Kasumi-1 (cell line): ENCODE results near the gene ATP6V0A1.
A peak's percentile ranks its signal among the peaks of the same experiment; 100 is the strongest.

Experiments used
- DNase-seq, 2 experiments: peaks; one replicate each; lab custom pipeline; 2025; lab: John Stamatoyannopoulos, UW

ATP6V0A1 gene

DNA sequence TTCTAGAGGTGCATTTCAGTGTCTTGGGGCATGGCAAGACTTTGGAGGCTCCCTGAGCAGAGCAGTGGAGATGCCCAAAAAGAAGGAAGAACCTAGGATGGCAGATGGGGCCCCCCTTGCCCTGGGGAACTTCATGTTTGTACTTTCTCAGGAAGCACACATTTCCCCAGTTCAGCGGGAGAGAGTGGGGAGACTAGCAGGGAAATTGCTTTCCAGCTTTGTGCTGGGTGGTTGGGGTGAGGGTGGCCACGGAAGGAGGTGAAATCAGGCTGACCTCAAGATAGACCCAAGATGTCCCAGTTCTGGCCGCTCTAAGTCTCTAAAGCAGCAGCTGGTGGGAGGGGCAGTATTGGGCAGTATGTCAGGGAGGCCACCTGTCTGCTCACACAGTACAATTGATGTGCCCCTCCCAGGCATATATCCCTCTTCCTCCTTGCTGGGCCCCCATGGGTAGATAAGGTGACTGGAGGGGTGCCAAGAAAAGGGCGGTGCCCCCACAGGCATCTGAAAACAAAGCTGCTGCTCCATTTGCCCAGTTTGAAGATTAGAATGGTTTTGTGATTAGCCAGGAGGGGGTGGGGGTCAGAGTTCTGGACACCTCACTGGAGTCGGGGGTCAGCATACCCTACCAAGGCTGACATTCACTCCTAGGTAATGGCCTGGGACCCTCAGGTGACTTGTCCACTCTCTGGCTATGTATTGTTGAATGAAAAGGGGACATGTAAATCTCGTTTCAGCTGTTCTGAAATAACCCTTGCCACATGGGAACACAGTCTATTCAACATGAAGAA is 60.3 kb downstream of the ATP6V0A1 start:
- peak; percentile 45 to 50 for DNase-seq

DNA sequence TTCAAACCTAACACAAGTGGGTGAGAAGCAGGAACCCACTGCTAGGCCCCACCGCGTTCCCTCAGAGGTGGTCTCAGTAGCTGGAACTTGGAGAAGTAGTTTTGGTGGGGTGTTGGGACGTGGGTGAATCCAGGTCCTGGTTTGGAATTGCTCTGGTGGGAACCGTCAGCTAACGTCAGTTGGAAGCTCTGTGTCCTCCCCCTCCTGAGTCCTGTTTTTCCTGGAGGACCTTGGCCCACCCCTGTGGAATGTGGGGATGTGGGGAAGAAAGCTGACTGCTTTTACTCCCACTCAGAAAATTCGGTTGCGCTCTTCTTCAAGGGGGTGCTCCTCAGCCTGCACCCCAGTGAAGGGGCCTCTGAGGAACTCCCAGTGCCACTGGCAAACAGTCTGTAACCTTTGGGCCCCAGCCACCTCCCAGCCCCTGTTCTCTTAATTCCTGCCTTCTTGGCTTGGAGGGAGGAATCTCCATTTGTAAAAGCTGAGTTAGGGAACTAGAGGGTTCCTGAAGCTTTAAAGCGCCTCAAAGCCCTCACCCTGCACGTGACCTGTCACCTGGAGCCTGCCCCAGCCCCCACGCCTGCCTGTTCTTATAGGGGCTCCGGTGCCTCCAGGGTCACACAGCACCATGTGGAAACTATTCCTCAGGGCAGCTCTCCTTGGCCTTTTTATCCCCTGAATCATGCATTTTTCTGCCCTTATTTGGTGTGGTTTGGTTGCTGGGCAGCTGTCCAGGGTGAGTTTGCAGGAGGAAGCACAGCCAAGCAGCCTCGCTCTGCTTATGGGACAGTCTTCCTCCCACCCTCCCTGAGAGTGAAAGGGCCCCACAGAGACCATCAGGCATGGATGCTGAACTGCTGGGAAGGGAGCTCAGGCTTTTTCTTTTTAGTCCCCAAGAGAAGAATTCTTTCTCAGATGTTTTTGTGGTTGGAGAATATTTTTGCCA is 61.1 kb downstream of the ATP6V0A1 start:
- peak in 1 of 2 experiments; percentile 12 for DNase-seq

DNA sequence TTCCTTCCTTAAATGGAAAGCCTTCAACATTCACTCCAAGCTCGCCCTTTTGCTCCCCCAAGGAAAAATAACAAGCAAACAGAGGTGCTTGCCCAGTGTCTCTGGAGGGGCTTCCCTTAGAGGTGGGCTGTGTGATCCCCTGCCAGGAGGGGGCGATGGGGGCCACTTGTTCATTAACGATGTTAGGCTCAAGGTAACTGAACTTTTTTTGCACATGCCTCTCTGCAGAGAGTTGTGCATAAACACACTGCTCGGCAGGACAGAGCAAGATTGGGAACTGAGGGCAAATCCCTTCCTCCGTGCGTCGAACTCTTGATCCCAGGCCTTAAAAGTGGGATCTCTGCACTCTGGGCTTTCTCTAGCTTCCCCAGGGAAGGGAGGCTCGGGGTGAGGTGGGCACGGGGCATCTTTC is 61.9 kb downstream of the ATP6V0A1 start:
- DNase-seq, result peak in 1 of 2 experiments; percentile 37

DNA sequence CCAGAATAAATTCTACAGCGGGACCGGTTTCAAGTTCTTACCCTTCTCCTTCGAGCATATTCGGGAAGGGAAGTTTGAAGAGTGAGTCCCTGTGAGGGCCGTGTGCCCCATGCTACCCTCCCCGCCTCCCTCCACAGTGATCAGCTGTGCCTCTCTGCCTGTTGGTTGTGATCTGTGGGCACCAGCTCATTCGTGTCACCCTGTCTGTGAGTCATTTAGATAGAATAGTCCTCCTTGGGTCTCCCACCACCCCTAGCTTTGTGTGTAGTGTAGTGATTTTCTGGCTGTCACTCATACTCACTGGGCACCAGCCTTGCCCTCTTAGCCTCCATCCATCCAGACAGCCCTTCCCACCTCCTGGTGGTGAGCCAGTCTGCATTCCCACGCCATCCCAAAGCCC is 62.4 kb downstream of the ATP6V0A1 start:
- no peak for DNase-seq

DNA sequence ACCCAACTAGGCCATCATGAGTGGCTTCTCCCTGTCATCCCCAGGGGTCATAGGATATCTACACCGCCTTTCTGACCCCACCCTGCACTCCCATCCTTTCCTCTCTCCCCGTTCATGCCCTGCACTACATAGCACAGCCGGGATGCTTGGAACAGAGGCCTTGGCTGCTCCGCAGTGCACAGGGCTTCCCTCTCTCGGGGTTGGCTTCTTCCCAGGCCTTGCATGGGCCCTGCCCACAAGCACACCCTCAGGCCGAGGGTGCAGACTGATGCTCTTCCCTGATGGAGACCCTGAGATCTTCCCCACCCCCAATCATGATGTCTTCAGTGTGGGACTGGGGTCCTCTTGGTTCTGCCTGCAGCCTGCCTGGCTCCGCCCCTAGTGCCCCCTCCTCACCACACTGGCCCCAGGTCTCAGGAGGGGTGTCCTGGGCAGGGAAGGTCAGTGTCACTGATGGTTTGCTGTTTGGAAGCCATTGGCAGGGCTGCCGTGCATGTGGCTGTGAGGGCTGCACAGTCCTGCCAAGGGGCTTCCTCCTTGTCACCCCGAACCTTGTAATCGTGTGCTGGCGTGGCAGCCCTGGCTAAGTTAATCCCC is 63.1 kb downstream of the ATP6V0A1 start:
- no peak for DNase-seq

DNA sequence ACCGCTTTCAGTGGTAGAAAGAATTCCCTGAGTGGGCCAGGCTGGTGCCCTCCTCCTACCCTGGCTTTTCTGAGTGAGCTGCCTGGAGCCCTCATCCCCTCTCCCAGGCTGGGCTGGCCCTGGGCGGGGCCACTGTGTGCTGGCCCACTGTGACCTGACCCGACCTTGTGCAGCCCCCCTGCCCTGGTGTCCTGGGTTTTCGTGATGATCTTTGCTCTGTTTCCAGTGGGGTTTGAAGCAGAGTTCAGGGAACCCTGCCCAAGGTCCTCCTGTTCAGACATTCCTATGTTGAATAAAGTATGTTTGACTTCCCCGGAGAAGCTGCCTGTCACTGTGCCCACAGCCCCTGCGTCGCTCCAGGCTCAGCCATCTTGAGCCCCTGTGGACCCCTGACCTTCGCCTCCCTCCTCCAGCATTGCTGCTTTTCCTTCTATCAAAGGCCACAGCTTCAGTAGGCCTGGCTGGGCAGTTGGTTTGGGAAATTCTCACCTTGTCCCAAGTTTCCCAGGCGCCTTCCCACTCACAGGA is 63.6 kb downstream of the ATP6V0A1 start:
- DNase-seq, result no peak

DNA sequence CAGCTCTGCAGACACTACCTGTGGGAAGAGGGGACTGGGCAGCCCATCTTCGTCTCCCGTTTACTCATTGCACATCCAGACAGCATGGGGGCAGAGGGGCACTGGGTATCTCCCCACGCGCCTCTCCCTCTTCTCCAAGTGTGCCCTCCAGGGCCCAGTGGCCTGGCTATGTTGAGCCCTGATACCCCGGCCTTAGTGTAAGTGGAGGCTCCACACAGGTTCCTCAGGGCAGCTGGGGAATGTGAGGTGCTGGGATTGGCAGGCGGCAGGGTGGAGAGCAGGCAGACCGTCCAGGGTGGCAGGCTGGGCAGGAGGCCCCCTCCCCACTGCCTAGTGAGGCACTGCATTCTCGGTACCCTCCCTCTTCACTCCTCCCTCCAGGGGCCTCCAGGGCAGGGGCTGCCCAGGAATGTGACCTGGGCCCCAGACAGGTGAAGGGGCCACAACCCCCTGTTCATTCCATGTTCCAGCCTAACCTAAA is 64.2 kb downstream of the ATP6V0A1 start:
- no peak for DNase-seq

DNA sequence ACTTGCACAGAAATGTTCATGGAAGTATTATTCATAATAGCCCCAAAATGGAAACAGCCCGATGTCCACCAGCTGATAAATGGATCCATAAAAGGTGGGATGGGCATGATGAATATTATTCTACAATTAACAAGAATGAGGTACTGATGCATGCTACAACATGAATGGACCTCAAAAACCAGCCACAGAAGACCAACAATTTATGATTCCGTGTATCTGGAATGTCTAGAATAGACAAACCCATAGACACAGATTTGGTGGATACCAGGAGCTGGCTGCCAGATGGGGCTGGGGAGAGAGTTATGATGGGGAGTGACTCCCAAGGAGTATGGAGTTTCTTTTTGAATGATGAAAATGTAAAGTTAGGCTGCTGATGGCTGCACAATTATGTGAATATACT is 66.5 kb downstream of the ATP6V0A1 start:
- DNase-seq, result no peak

DNA sequence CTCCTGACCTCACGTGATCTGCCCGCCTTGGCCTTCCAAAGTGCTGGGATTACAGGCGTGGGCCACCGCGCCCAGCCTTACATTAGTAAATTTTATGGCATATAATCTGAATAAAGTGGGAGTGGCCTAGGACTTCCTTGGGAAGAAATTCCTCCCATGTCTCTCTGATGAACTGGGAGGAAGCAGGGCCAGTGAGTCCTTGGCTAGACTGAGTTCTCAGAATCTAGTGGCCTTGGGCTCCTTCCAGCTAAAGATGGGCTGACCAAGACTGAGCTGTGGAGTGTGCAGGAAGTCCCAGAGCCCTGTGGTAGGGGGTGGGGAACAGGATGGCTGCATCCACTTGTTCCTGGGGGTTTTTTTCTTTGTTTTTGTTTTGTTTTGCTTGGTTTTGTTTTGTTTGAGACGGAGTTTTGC is 67.4 kb downstream of the ATP6V0A1 start:
- no peak for DNase-seq

DNA sequence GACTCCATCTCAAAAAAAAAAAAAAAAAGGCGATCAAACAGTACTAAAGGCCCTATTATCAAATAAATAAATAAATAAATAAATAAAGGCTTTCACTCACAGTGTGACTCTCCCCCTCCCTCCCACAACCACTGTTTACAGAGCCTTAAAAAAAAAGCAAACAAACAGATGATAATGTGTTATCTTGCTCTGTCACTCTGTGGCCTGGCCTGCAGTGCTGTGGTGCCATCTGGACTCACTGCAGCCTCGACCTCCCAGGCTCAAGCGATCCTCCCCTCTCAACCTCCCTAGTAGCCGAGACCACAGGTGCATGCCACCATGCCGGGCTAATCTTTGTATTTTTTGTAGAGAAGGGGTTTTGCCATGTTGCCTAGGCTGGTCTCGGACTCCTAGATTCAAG is 69.3 kb downstream of the ATP6V0A1 start:
- no peak for DNase-seq

DNA sequence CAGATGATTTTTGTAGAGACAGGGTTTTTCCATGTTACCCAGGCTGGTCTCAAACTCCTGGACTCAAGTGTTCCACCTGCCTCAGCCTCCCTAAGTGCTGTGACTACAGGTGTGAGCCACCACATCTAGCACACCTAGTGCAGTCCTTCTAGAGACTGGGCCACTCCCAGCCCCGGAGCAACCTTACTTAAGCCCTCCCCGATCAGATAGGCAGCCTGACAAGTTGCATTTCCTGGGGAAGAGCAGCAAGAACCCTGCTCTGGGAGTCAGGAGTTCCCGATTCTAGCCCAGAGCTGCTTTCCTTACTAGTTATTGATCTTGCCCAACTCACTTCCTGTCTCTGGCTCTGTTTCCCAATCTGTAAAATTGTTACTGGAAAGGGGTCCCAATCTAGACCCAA is 70.4 kb downstream of the ATP6V0A1 start:
- no peak for DNase-seq

DNA sequence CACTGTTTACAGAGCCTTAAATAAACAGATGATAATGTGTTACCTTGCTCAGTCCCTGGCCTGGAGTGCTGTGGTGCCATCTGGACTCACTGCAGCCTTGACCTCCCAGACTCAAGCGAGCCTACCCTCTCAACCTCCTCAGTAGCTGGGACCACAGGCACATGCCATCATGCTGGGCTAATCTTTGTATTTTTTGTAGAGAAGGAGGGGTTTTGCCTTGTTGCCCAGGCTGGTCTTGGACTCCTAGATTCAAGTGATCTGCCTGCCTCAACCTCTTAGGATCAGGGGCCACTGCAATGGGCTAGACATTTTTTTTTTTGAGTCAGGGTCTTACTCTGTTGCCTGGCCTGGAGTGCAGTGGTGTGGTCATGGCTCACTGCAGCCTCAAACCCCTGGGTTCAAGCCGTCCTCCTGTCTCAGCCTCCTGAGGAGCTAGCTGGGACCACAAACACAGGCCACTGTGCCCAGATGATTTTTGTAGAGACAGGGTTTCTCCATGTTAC is 72.3 kb downstream of the ATP6V0A1 start:
- no peak for DNase-seq

DNA sequence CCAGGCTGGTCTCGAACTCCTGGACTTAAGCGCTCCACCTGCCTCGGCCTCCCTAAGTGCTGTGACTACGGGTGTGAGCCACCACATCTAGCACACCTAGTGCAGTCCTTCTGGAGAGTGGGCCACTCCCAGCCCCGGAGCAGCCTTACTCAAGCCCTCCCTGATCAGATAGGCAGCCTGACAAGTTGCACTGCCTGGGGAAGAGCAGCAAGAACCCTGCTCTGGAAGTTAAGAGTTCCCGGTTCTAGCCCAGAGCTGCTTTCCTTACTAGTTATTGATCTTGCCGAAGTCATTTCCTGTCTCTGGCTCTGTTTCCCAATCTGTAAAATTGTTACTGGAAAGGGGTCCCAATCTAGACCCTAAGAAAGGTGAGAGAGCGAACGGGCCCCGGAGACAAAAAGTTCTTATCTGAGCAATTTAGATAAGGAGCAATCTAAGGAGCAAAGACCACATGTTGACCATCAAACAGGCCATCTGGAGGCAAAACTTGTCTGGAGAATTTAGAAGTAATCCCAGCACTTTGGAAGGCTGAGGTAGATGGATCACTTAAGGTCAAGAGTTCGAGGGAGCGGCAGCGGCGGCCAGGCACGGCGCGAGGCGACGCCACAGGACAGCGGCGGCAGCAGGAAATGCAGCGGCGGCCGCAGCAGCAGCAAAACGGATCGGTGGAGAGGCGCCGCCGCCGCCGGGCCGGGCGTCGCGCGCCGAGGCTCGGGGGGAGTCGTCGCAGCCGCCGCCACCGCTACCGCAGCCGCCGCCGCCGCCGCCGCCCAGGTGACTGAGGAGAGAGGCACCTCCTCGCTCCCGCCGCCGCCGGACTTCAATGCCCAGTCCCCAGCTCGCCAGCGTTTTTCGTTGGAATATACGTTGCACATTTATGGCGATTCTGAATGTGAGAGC is 73.0 kb downstream of the ATP6V0A1 start:
- DNase-seq, result peak in 1 of 2 experiments; percentile 14

DNA sequence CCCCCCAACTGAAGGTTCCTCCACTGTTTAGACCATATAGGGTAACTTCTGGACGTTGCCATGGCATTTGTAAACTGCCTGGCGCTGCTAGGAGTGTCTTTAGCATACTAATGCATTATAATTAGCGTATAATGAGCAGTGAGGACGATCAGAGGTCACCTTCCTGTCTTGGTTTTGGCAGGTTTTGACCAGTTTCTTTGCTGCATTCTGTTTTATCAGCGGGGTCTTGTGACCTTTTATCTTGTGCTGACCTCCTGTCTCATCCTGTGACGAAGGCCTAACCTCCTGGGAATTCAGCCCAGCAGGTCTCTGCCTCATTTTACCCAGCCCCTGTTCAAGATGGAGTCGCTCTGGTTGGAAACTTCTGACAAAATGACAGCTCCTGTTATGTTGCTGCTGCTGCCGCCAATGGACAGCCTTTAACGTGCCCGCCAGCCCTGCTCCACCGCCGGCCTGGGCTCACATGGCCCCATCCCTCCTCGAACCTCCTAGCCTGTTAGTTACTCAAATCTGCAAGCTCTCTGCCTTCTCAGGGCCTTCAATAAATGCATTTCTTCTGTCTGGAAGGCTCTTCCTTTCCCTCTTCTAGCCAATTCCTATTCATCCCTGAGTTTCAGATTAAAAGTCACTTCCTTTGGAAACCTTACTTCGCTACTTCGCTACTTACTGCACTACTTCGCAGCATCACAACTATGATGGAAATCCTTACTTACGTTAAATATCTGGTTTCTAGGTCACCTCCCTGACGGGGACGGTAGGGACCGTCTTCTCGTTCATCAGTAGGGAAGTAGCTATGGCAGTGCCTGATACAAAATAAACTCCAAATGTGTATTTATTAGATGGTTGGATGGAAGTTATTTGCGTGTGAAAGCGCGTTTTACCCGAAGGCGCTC is 76.7 kb downstream of the ATP6V0A1 start:
- DNase-seq, result peak; percentile 69 to 82

DNA sequence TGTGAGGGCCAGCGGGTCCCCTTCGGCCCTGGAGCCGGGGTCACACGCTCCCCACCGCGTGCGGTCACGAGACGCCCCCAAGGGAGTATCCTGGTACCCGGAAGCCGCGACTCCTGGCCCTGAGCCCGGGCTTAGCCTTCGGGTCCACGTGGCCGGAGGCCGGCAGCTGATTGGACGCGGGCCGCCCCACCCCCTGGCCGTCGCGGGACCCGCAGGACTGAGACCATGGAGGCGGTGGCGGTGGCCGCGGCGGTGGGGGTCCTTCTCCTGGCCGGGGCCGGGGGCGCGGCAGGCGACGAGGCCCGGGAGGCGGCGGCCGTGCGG is 77.3 kb downstream of the ATP6V0A1 start, which contains the start of gene NAGLU:
NAGLU (plus strand) TSS at position 194 of the 324 bp plus-strand sequence; CDS start at position 226, 32 bp downstream.
- DNase-seq, result peak; percentile 80 to 82

DNA sequence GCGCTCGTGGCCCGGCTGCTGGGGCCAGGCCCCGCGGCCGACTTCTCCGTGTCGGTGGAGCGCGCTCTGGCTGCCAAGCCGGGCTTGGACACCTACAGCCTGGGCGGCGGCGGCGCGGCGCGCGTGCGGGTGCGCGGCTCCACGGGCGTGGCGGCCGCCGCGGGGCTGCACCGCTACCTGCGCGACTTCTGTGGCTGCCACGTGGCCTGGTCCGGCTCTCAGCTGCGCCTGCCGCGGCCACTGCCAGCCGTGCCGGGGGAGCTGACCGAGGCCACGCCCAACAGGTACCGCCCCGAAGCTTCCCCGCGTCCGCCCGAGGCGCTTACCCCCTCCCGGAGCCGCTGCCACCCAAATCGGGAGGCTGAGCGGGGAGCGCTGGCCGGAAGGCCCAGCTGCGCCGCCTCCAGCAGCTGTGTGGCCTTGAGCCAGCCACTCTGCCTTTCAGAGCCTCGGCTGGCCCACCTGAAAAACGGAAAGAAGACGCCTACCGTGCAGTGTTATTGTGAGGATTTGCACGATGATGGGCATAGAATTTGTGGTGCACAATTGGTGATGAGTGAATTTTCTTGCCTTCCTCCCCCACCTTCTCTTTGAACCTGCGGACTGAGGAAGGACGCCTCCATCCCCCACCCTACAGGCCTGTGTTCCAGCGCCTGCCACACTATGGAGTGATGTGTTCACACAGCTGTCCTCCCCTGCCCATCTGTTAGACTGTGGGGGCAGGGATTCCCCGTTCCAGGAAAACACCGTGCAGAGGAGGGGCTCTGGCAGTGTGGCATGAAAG is 77.9 kb downstream of the ATP6V0A1 start:
- DNase-seq, result peak; percentile 26 to 31

DNA sequence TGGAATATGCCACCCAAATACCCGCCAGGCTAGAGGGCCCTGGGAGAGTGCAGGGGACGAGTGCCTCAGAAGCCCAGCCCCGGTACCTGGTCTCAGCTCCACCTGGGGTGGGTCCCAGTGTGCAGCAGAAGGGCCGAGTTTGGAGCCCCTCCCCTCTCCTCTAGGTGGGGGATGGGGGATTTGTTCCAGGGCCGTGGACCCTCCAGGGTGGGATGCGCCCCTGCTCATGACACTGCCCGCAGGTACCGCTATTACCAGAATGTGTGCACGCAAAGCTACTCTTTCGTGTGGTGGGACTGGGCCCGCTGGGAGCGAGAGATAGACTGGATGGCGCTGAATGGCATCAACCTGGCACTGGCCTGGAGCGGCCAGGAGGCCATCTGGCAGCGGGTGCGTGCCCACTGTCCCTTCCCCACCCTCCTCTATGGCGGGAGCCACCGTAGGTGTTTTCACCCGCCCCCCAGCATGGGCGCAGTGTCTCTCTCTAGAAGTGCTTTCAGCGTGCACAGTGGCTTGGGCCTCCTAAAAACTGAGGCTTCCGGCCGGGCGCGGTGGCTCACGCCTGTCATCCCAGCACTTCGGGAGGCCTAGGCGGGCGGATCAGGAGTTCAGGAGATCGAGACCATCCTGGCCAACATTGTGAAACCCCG is 78.6 kb downstream of the ATP6V0A1 start:
- no peak for DNase-seq

DNA sequence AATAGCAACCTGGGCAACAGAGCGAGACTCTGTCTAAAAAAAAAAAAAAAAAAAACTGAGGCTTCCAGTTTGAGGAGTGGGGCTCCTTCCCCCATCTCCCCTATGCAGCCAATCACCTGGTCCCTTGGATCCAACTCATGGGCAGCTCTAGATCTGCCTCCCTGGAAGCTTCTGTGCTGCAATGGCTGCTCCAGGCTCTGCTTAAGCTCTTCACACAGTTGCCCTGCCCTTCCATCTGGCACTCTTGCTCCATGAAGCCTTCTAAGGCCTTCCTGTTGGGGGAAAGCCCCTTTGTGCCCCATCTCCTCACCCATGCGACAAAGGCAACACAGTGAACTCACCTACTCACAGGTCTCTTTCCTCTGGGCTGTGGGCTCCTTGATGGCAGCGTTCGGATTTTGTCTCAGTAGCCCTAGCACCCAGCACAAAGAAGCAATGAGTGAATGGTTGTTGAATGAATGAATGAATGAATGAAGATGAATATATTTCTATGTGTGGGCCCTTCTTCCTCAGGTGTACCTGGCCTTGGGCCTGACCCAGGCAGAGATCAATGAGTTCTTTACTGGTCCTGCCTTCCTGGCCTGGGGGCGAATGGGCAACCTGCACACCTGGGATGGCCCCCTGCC is 79.3 kb downstream of the ATP6V0A1 start:
- DNase-seq, result no peak
